Colonic mucosa (tissue), 4 donors: Measurements from ENCODE around the gene PIP4K2A. TPM values are rescaled to one million over a fixed set of nuclear protein-coding genes. Genes with fewer than 3 reads are reported as not detected.

Experiments
- DNase-seq: peaks from one replicate; pipeline ENCODE4 v3.0.0-alpha.2; 2020
- H3K27ac ChIP-seq: fragments of 200-600 bp; one replicate; pipeline ENCODE4 v1.8.0; 2021
- H3K27me3 ChIP-seq: fragments of 200-600 bp; one replicate; pipeline ENCODE4 v1.8.0; 2021
- H3K36me3 ChIP-seq: fragments of 200-600 bp; one replicate; pipeline ENCODE4 v1.8.0; 2021
- H3K4me1 ChIP-seq: fragments of 200-600 bp; one replicate; pipeline ENCODE4 v1.8.0; 2021; ENCODE audit warnings: mild to moderate bottlenecking
- H3K4me3 ChIP-seq: fragments of 200-600 bp; one replicate; pipeline ENCODE4 v1.8.0; 2021
- H3K9ac ChIP-seq, 2 donors: one replicate each; pipeline ENCODE4 v1.7.0; 2013; ENCODE audit warnings: control low read depth in 2 of 2, low read depth in 2 of 2, low read length in 2 of 2
- H3K9me3 ChIP-seq: fragments of 200-600 bp; one replicate; pipeline ENCODE4 v1.8.0; 2021
- CTCF ChIP-seq: fragments of 200-600 bp; IDR thresholded peaks from one replicate; pipeline ENCODE4 v1.8.0; 2022; ENCODE audit warnings: antibody characterized with exemption, mild to moderate bottlenecking
- intact Hi-C: fragments of 100-400 bp; cut with DNase I; formaldehyde crosslinking; loops from one replicate; pipeline ENCODE4 v1.14.1; 2022
- total RNA-seq, 2 donors: library from RNA; stranded (reverse); fragmentation: NEBNext Ultra II Directional in 1 of 2; extraction: Animal tissue kit (Norgen Biotek cat#: 25700) in 1 of 2; gene quantifications; one replicate each; pipeline ENCODE4 v1.2.1, GENCODE V29; 2021
- donor health status: healthy.
- donor health status: DM: no; HTN: no; CAD: no.
- donor health status: DM: no; HTN: no; CAD: no.

PIP4K2A gene
- total RNA-seq, 2 donors from 2014 or later, result 12.1 to 14.9 TPM

GRCh38 chr10:22713853-22714478, 412 bp downstream of the PIP4K2A start:
- intact Hi-C loops, result loop anchor here (10.0 kb wide), 1 partner anchor 709 kb away; the partner anchor contains the start of gene DNAJC1
- Histone ChIP-seq H3K27ac (peak overlapping the region; percentile 65), H3K36me3 (no peaks in the 10 kb centered on the region), H3K9ac (peak overlapping the region; percentile 81 to 96), H3K9me3 (no peaks in the 10 kb centered on the region), H3K27me3 (no peaks in the 10 kb centered on the region), H3K4me3 (peak overlapping the region; percentile 81), H3K4me1 (peaks cover 6% of the 10 kb centered on the region)
- DNase-seq, result peak; percentile 30
- no peak for TF ChIP-seq CTCF

- Histone ChIP-seq H3K9ac (peak overlapping the region; percentile 81 to 96), H3K4me3 (peak overlapping the region; percentile 81), H3K9me3 (no peaks in the 10 kb centered on the region), H3K27me3 (no peaks in the 10 kb centered on the region), H3K36me3 (no peaks in the 10 kb centered on the region), H3K4me1 (peaks cover 6% of the 10 kb centered on the region), H3K27ac (peak overlapping the region; percentile 65)
- DNase-seq, result peak; percentile 30
- TF ChIP-seq CTCF, result no peak
- intact Hi-C loops, result loop anchor here (10.0 kb wide), 1 partner anchor 708 kb away; the partner anchor contains the start of gene DNAJC1
Observed at GRCh38 chr10:22712956-22713852, 1.2 kb downstream of the PIP4K2A start.

- H3K4me3 ChIP-seq, result peak overlapping the region; percentile 81
- intact Hi-C loops, result loop anchor here (10.0 kb wide), 1 partner anchor 708 kb away; the partner anchor contains the start of gene DNAJC1
- no peak overlapping the region for H3K27ac ChIP-seq
- no peak for DNase-seq
- no peak for TF ChIP-seq CTCF
- peak overlapping the region; percentile 81 to 96 for H3K9ac ChIP-seq
- H3K9me3 ChIP-seq, result no peaks in the 10 kb centered on the region
- H3K36me3 ChIP-seq, result no peaks in the 10 kb centered on the region
- H3K4me1 ChIP-seq, result peaks cover 6% of the 10 kb centered on the region
- H3K27me3 ChIP-seq, result no peaks in the 10 kb centered on the region
Observed at GRCh38 chr10:22712211-22712955, 2.0 kb downstream of the PIP4K2A start.

- no peaks in the 10 kb centered on the region for H3K9me3 ChIP-seq
- intact Hi-C loops, result loop anchor here (10.0 kb wide), 1 partner anchor 707 kb away; the partner anchor contains the start of gene DNAJC1
- no peaks in the 10 kb centered on the region for H3K27me3 ChIP-seq
- H3K4me3 ChIP-seq, result no peak overlapping the region
- no peaks in the 10 kb centered on the region for H3K36me3 ChIP-seq
- no peak overlapping the region for H3K27ac ChIP-seq
- no peak for TF ChIP-seq CTCF
- peaks cover 6% of the 10 kb centered on the region for H3K4me1 ChIP-seq
- no peak overlapping the region for H3K9ac ChIP-seq
- DNase-seq, result no peak
Observed at GRCh38 chr10:22711373-22711772, 3.0 kb downstream of the PIP4K2A start.

GRCh38 chr10:22710139-22710745, 4.1 kb downstream of the PIP4K2A start:
- DNase-seq, result no peak
- intact Hi-C loops, result loop anchor here (10.0 kb wide), 1 partner anchor 705 kb away; the partner anchor contains the start of gene DNAJC1
- Histone ChIP-seq H3K27me3 (no peaks in the 10 kb centered on the region), H3K36me3 (no peaks in the 10 kb centered on the region), H3K4me3 (no peak overlapping the region), H3K9ac (no peak overlapping the region), H3K27ac (no peak overlapping the region), H3K9me3 (no peaks in the 10 kb centered on the region), H3K4me1 (peaks cover 6% of the 10 kb centered on the region)
- TF ChIP-seq CTCF, result no peak
